ENCODE data around the gene P2RY8.
"Not testable (repeated sequence)": the region's sequence is repeated elsewhere in the genome, so short reads cannot be mapped to it uniquely, and the experiment has no call there.

P2RY8 gene

DNA sequence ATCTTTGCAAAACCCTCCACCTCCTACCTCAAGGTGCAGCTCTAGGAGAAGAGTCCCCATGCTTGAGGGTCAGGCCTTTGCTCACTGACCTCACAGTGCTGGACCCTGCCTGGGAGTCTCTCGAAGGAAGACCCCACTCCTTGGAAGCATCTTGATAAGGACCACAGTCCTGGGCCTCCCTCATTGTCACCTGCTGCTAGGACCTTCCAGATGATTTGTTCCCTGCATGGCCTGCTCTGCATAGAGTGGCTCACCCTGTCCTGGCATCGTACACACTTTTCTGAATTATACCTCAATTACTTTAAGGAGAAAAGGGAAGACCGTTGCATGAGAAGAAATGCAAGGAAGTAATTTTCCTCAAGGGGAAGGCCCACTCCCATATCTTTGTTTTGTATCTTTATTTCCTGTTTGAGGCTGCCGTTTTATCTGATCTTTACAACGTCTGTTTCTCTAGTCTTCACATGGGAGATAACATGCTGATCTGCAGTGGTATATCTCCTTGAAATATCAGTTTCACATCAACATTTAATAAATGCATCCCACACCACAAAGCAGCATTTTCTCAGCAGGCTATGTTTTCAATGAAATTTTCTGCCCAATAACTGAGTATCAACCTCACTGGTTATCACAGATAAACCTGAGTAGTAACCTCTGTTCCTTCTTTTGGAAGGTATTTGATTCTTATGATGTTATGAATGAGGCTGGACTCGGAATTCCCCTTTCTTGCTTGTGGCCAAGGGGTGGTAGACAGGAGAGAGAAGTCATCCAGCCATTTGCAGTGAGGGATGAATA lies 39.4 kb upstream of the P2RY8 start:
- DNase-seq (ENCODE audit: low read depth in 1 of 2, low spot score in 1 of 2): no peak
- Histone ChIP-seq H3K27me3 (ENCODE audit: insufficient read depth, poor library complexity, severe bottlenecking) (no peaks in the 10 kb centered on the region), H3K4me3 (replicated peaks; ENCODE audit: insufficient read depth, low read length) (no peak overlapping the region), H3K27ac (replicated peaks) (peak overlapping the region; percentile 2; the same call in 1 of the 2 replicates)
- TF ChIP-seq, protein P1, sequence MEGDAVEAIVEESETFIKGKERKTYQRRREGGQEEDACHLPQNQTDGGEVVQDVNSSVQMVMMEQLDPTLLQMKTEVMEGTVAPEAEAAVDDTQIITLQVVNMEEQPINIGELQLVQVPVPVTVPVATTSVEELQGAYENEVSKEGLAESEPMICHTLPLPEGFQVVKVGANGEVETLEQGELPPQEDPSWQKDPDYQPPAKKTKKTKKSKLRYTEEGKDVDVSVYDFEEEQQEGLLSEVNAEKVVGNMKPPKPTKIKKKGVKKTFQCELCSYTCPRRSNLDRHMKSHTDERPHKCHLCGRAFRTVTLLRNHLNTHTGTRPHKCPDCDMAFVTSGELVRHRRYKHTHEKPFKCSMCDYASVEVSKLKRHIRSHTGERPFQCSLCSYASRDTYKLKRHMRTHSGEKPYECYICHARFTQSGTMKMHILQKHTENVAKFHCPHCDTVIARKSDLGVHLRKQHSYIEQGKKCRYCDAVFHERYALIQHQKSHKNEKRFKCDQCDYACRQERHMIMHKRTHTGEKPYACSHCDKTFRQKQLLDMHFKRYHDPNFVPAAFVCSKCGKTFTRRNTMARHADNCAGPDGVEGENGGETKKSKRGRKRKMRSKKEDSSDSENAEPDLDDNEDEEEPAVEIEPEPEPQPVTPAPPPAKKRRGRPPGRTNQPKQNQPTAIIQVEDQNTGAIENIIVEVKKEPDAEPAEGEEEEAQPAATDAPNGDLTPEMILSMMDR (IDR thresholded peaks at IDR 0.05; ENCODE audit: insufficient read depth, low read length): no peak
- TF ChIP-seq POLR2AphosphoS5 (IDR thresholded peaks at IDR 0.05; ENCODE audit: low read depth): no peak
- no peak for TF ChIP-seq GABPA (IDR thresholded peaks at IDR 0.05; ENCODE audit: low read depth)
- TF ChIP-seq, protein P2, sequence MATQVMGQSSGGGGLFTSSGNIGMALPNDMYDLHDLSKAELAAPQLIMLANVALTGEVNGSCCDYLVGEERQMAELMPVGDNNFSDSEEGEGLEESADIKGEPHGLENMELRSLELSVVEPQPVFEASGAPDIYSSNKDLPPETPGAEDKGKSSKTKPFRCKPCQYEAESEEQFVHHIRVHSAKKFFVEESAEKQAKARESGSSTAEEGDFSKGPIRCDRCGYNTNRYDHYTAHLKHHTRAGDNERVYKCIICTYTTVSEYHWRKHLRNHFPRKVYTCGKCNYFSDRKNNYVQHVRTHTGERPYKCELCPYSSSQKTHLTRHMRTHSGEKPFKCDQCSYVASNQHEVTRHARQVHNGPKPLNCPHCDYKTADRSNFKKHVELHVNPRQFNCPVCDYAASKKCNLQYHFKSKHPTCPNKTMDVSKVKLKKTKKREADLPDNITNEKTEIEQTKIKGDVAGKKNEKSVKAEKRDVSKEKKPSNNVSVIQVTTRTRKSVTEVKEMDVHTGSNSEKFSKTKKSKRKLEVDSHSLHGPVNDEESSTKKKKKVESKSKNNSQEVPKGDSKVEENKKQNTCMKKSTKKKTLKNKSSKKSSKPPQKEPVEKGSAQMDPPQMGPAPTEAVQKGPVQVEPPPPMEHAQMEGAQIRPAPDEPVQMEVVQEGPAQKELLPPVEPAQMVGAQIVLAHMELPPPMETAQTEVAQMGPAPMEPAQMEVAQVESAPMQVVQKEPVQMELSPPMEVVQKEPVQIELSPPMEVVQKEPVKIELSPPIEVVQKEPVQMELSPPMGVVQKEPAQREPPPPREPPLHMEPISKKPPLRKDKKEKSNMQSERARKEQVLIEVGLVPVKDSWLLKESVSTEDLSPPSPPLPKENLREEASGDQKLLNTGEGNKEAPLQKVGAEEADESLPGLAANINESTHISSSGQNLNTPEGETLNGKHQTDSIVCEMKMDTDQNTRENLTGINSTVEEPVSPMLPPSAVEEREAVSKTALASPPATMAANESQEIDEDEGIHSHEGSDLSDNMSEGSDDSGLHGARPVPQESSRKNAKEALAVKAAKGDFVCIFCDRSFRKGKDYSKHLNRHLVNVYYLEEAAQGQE (IDR thresholded peaks at IDR 0.05; ENCODE audit: insufficient replicate concordance, low read depth): no peak
- TF ChIP-seq SPI1 (IDR thresholded peaks at IDR 0.05; ENCODE audit: borderline replicate concordance, low read depth): no peak

DNA sequence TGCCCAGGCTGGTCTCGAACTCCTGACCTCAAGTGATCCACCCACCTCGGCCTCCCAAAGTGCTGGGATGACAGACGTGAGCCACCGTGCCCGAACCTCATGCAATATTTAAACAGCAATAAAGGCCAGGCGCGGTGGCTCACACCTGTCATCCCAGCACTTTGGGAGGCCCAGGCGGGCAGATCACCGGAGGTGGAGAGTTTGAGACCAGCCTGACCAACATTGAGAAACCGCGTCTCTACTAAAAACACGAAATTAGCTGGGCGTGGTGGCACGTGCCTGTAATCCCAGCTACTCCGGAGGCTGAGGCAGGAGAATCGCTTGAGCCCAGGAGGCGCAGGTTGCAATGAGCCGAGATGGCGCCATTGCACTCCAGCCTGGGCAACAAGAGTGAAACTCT lies 37.2 kb upstream of the P2RY8 start:
- H3K4me3 ChIP-seq (replicated peaks; ENCODE audit: insufficient read depth, low read length); H3K27me3 ChIP-seq (ENCODE audit: insufficient read depth, poor library complexity, severe bottlenecking); H3K27ac ChIP-seq (replicated peaks); DNase-seq (ENCODE audit: low read depth in 1 of 2, low spot score in 1 of 2): not testable (repeated sequence)

DNA sequence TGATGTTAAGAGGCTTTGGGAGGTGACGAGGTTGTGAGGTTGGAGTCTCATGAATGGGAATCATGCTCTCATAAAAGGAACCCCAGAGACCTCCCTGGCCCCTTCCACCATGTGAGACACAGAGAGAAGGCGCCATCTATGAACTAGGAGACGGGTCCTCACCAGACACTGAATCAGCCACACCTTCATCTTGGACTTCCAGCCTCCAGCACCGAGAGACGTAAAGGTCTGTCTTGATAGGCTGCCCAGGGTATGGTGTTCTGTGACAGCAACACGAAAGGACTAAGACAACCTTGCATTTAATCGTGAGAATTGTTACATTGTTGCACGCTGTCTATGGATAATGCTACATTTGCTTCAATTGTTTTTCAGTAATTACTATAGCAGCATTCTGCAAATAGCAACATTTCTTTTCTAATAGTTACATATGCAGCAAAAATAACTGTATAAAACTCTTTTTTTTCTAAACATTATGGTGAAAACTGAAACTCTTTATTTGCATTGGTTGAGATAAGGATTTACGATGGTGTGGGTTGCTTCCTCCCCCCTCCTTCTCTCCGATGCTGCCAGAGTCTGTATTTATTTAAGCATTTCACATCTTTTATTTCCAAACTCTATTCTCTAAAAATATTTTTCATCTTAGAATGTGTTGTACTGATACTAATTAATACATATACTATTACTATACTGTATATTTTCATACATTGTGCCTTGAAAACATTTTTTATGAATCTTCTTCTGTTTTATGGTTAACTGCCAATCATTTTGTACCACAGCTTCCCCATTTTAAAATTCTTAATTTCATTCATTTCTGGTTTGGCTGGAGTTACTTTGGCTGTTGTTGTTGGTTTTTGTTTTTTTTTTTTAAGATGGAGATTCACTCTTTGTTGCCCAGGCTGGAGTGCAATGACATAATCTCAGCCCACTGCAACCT lies 28.0 kb upstream of the P2RY8 start:
- TF ChIP-seq GABPA (IDR thresholded peaks at IDR 0.05; ENCODE audit: low read depth) (no peak), SPI1 (IDR thresholded peaks at IDR 0.05; ENCODE audit: borderline replicate concordance, low read depth) (0 out of 2 replicates have a peak, but pooled peaks have one; percentile 4)
- Histone ChIP-seq H3K27me3 (ENCODE audit: insufficient read depth, poor library complexity, severe bottlenecking) (no peaks in the 10 kb centered on the region), H3K27ac (replicated peaks) (peak overlapping the region; percentile 62), H3K4me3 (replicated peaks; ENCODE audit: insufficient read depth, low read length) (no peak overlapping the region)
- DNase-seq (ENCODE audit: low read depth in 1 of 2, low spot score in 1 of 2): no peak

DNA sequence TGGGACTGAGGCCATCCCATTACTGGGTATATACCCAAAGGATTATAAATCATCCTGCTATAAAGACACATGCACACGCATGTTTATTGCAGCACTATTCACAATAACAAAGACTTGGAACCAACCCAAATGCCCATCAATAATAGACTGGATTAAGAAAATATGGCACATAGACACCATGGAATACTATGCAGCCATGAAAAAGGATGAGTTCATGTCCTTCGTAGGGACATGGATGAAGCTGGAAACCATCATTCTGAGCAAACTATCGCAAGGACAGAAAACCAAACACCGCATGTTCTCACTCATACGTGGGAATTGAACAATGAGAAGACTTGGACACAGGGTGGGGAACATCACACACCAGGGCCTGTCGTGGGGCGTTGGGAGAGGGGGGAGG lies 27.1 kb upstream of the P2RY8 start:
- not testable (repeated sequence) for H3K27me3 ChIP-seq (ENCODE audit: insufficient read depth, poor library complexity, severe bottlenecking); H3K27ac ChIP-seq (replicated peaks); DNase-seq (ENCODE audit: low read depth in 1 of 2, low spot score in 1 of 2); H3K4me3 ChIP-seq (replicated peaks; ENCODE audit: insufficient read depth, low read length)

DNA sequence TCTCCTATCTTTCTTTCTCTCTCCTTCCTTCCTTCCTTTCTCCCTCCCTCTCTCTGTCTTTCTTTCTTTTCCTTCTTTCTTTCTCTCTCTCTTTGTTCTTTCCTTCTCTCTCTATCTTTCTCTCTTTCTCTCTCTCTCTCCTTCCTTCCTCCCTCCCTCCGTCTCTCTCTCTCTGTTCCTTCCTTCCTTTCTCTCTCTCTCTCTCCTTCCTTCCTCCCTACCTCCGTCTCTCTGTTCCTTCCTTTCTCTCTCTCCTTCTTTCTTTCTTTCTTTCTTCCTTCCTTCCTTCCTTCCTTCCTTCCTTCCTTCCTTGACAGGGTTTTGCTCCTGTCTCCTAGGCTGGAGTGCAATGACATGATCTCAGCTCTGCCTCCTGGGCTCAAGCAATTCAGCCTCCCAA lies 24.2 kb upstream of the P2RY8 start:
- Histone ChIP-seq H3K27ac (replicated peaks) (no peak overlapping the region), H3K4me3 (replicated peaks; ENCODE audit: insufficient read depth, low read length) (no peak overlapping the region), H3K27me3 (ENCODE audit: insufficient read depth, poor library complexity, severe bottlenecking) (no peaks in the 10 kb centered on the region)
- TF ChIP-seq POLR2AphosphoS5 (IDR thresholded peaks at IDR 0.05; ENCODE audit: low read depth) (no peak), GABPA (IDR thresholded peaks at IDR 0.05; ENCODE audit: low read depth) (no peak), SPI1 (IDR thresholded peaks at IDR 0.05; ENCODE audit: borderline replicate concordance, low read depth) (no peak)
- TF ChIP-seq, protein P2 (IDR thresholded peaks at IDR 0.05; ENCODE audit: insufficient replicate concordance, low read depth): no peak
- TF ChIP-seq, protein P1 (IDR thresholded peaks at IDR 0.05; ENCODE audit: insufficient read depth, low read length): no peak
- DNase-seq (ENCODE audit: low read depth in 1 of 2, low spot score in 1 of 2): no peak
